Measurements from ENCODE around the gene SLC22A12. TPM values are rescaled to one million over a fixed set of nuclear protein-coding genes. Genes with fewer than 3 reads are reported as not detected.

SLC22A12 gene
- total and polyA plus RNA-seq, 2 donors from 2014 or later, result 5.3 to 85.9 TPM

DNA sequence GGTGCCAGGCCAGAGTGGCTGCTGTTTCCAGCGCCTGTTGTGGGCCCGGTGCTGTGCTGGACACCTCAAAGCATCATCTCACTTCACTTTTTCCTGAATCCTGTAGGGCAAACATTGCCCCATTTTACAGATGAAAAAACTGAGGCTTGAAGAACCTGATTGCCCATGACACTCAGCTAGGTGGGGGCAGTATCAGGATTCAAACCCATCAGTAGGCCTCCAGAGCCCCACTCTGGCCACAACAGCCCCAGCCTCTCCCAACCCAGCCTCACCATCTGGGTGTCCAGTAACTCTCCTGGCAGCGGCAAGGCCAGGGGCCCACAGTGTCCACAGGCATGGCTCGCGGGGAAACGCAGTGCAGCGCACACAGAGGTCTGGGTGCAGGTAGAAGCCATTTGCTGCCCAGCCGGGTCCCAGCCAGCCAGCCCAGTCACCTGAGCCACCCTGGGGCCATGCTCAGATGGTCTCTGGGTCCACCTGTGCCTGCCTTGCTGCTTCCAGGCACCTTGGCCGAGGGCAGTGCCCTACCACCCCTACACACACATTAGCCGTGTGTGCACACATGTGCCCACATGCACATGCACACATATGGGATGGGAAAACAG, 11.5 kb downstream of the SLC22A12 start:
- no peaks in the 10 kb centered on the region for H3K9me3 ChIP-seq (ENCODE audit: control insufficient read depth in 2 of 3, insufficient read depth in 1 of 3, low read length in 3 of 3)
- H3K9ac ChIP-seq (ENCODE audit: low read length in 3 of 3), result no peak overlapping the region
- FAIRE-seq (no peak), DNase-seq (peak in 2 of 5 donors; percentile 26 to 57)
- no peak overlapping the region for H3K4me3 ChIP-seq (ENCODE audit: low read length in 3 of 3)
- H3K27ac ChIP-seq (ENCODE audit: low read depth in 2 of 2, low read length in 2 of 2), result no peak overlapping the region
- no peaks in the 10 kb centered on the region for H3K27me3 ChIP-seq (ENCODE audit: control insufficient read depth, insufficient read depth, low read length)
- H3K36me3 ChIP-seq (ENCODE audit: control insufficient read depth in 2 of 3, insufficient read depth in 3 of 3, low read length in 3 of 3), result no peaks in the 10 kb centered on the region
- TF ChIP-seq, protein P1, sequence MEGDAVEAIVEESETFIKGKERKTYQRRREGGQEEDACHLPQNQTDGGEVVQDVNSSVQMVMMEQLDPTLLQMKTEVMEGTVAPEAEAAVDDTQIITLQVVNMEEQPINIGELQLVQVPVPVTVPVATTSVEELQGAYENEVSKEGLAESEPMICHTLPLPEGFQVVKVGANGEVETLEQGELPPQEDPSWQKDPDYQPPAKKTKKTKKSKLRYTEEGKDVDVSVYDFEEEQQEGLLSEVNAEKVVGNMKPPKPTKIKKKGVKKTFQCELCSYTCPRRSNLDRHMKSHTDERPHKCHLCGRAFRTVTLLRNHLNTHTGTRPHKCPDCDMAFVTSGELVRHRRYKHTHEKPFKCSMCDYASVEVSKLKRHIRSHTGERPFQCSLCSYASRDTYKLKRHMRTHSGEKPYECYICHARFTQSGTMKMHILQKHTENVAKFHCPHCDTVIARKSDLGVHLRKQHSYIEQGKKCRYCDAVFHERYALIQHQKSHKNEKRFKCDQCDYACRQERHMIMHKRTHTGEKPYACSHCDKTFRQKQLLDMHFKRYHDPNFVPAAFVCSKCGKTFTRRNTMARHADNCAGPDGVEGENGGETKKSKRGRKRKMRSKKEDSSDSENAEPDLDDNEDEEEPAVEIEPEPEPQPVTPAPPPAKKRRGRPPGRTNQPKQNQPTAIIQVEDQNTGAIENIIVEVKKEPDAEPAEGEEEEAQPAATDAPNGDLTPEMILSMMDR (IDR thresholded peaks at IDR 0.05; ENCODE audit: borderline replicate concordance, extremely low read depth, insufficient read depth), result no peak
- intact Hi-C loops (cut with DNase I), result no loop called here
- no peaks in the 10 kb centered on the region for H3K4me1 ChIP-seq (ENCODE audit: control insufficient read depth in 2 of 3, insufficient read depth in 2 of 3, low read depth in 1 of 3, low read length in 3 of 3)

DNA sequence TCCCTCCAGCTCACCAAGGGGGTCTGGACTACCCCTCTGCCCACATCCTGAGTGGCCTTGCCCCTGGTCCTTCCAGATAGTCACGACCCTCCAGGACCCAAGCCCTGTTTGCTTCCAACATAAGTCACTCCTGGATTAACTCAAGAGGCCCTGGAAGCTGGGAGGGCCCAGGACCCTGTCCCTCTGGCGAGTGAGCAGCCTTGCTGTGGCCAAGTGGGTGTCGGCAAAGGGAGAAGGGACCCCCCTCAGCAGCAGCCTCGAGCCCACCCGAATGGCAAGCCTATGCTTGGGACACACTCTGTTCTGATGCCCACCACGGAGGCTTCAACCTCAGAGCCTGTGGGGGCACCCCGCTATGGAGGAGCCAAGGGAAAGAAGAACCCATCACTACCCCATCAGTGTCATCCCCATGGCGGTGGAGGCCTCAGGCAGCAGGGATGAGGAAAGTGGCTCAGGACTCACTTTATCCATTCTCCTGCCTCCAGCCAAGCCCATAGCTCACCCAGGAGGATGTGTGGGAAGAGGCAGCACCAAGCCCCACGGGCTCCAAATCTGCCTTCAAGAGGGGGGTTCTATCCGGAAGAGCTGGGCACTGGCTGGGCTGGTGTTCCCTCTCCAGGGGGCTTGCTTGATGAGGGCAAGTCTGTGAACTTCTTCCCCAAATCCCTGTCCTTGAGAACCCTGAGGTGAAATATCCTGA, 12.5 kb downstream of the SLC22A12 start:
- DNase-seq, result peak in 2 of 5 donors; percentile 35 to 47
- Histone ChIP-seq H3K9ac (ENCODE audit: low read length in 3 of 3) (no peak overlapping the region), H3K36me3 (ENCODE audit: control insufficient read depth in 2 of 3, insufficient read depth in 3 of 3, low read length in 3 of 3) (no peaks in the 10 kb centered on the region), H3K4me1 (ENCODE audit: control insufficient read depth in 2 of 3, insufficient read depth in 2 of 3, low read depth in 1 of 3, low read length in 3 of 3) (no peaks in the 10 kb centered on the region), H3K27ac (ENCODE audit: low read depth in 2 of 2, low read length in 2 of 2) (no peak overlapping the region), H3K27me3 (ENCODE audit: control insufficient read depth, insufficient read depth, low read length) (no peaks in the 10 kb centered on the region), H3K9me3 (ENCODE audit: control insufficient read depth in 2 of 3, insufficient read depth in 1 of 3, low read length in 3 of 3) (no peaks in the 10 kb centered on the region), H3K4me3 (ENCODE audit: low read length in 3 of 3) (no peak overlapping the region)
- no peak for FAIRE-seq
- intact Hi-C loops (cut with DNase I), result no loop called here
- TF ChIP-seq, protein P1 (IDR thresholded peaks at IDR 0.05; ENCODE audit: borderline replicate concordance, extremely low read depth, insufficient read depth), result no peak

DNA sequence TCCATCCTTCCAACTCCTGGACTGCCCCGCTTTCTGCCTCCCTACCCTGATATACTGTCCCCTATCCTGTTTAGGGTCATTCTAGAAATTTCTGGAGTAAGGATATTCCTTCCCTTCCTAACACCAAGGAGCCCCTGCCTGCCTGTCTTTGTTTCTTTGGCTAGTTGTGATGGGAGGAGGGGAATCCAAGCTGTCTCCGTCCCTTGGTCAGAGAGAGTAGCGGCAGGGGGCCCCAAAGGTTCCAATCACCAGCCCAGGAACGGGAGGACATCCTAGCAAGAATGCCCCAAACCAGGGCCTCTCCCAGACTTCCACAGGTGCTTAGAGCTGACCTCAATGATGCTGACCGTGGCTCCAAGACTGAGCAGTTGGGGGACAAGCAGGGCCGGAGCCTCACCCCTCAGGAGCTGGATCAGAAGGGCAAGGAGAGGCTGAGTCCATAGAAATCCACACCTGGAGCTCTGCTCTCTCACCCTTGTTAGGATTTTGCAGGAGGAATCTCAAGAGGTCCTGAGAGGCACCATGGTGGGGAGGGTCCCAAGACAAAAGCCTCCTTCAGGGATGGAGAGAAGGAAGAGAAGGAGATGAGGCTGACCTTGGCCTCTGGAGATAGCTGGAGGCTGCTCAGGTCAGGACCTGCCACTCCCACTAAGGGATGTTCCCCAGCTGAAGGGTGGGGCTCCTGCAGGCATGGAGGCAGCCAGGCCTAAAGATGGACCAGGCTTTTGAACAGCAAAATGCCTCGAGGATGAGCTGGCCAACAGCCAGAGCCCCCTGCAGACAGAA, 13.6 kb downstream of the SLC22A12 start:
- no peaks in the 10 kb centered on the region for H3K36me3 ChIP-seq (ENCODE audit: control insufficient read depth in 2 of 3, insufficient read depth in 3 of 3, low read length in 3 of 3)
- H3K9ac ChIP-seq (ENCODE audit: low read length in 3 of 3), result no peak overlapping the region
- no peaks in the 10 kb centered on the region for H3K4me1 ChIP-seq (ENCODE audit: control insufficient read depth in 2 of 3, insufficient read depth in 2 of 3, low read depth in 1 of 3, low read length in 3 of 3)
- intact Hi-C loops (cut with DNase I), result no loop called here
- no peaks in the 10 kb centered on the region for H3K9me3 ChIP-seq (ENCODE audit: control insufficient read depth in 2 of 3, insufficient read depth in 1 of 3, low read length in 3 of 3)
- H3K27ac ChIP-seq (ENCODE audit: low read depth in 2 of 2, low read length in 2 of 2), result no peak overlapping the region
- FAIRE-seq, result no peak
- H3K27me3 ChIP-seq (ENCODE audit: control insufficient read depth, insufficient read depth, low read length), result no peaks in the 10 kb centered on the region
- TF ChIP-seq, protein P1 (IDR thresholded peaks at IDR 0.05; ENCODE audit: borderline replicate concordance, extremely low read depth, insufficient read depth), result no peak
- H3K4me3 ChIP-seq (ENCODE audit: low read length in 3 of 3), result no peak overlapping the region
- peak in 1 of 5 donors; percentile 29 for DNase-seq

Measured in kidney (tissue), 14 donors.